HG03571 (cell line): ENCODE results near the gene ZFP36.

Experiments used
- ATAC-seq: cut with Tn5 transposase; IDR thresholded peaks from one replicate; pipeline ENCODE4 v1.9.1; 2021; ENCODE audit not compliant: unreplicated experiment

ZFP36 gene

DNA sequence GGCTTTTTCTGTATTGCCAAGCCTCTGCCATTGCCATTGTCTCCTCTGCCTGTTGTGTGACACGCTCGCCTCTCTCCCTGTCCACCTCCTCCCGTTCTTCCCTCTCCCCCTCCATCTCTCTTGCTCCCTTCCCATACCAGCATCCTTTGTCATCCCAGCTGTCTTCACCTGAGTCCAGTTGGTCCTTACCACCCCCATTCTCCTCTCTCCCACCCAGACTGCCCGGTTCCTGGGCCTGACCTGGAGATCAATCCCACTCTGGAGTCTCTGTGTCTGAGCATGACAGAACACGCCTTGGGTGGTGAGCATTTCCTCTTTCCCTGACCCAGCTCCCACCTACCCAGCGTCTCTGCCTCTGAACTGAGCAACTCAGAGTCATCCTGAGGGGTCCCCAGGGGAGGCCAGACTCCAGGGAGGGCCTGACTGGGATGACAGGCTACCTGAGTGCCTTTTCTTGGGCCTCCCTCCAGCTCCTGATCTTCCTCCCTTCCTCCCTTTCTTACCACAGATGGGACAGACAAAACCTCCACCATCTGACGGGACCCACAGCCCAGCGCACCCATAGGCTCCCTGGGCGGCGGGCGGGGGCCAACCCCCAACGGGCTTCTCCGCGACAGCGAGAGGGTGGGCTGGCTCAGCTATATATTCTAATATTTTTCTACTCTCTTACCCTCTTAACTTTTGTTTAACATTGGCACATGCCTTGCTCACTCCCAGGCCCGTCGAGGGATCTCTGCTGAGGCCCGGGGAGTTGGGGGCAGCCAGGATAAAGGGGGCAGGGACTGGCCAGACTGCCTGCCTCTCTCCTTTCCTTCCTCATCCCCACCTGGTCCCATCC lies 23.4 kb upstream of the ZFP36 start:
- ATAC-seq, result no peak

DNA sequence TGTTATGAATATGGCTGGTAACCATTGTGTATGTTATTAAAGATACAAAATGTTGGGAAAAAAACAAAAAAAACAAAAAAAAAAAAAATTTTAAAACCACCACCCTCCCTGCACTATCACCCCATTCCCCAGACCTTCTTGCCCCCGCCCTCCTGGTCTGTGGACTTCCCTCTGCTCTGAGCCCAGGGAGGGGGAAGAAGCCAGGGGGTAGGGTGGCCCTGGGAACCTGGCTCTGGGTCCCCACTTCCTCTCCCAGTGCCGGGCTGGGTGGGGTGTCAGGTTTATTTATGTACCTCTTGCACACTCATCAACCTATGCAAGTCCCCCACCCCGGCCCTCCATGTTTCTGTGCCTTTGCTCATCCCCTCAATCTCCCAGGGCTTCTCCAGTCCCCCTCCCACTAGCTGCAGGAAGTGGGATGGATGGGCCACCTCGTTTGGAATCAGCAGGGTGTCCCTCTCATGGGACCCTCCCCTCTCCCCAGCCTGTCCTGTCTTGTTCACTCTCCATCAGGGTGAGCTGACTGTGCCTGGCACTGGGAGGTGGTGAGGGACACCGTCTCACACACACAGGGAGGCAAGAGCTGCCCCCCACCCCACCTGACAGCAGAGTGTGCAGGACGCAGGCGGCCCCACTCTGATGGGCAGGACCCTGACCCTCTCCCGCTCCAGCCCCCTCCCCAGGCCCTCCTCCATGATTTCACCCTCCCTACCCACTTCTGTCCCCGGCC lies 21.6 kb upstream of the ZFP36 start:
- no peak for ATAC-seq

DNA sequence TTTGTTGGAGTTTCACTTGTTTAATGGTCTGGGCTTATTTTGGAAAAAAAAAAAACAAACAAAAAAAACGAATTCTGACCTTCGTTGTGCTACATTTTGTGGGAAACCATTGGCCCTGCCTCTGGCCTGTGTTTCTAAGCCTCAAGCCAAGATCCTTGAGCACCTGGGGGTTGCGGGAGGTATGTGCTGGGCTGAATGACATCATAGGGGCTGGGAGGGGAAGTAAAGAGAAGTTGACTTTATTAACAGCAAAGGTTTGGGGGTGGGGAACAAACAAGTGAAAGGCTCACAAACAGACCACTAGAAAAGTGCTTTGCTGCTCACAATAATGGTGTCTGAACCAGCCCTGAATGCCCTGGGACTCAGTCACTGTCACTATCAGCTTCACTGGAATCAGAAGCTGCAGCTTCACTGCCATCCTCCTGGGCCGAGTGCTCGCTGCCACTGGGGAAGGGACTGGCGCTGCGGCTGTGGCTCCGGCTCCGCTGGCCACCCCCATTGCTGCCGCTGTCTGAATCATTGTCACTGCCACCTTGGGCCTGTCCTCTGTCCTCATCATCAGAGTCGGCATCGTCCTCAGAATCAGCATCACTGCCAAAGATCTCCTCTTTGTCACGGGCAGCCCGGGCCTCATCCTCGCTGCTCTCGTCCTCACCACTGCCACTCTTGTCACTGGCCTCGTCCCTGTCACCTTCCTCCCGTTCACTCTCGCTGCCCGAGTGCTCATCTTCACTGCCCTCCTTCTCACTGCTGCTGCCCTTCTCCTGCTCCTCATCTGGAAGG lies 20.8 kb upstream of the ZFP36 start:
- no peak for ATAC-seq

DNA sequence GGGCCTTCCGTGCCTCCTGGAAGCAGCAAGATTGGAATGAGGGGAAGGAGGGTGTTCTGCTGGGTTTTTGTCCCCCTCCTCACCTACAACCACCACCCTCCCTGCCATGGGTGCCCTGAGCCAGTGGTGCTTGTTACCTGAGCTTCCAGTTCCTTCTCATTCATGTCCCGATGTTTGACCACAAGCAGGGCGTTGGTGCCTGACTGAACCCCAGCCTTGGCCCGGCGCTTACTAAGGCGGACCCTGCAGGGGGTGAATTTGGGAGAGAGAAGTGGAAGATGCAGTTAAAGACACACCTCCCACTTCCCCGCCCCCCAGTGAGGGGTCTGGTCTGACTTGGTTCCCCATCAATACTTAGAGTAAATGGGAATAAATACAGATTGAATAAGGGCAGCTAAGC lies 20.1 kb upstream of the ZFP36 start:
- no peak for ATAC-seq

DNA sequence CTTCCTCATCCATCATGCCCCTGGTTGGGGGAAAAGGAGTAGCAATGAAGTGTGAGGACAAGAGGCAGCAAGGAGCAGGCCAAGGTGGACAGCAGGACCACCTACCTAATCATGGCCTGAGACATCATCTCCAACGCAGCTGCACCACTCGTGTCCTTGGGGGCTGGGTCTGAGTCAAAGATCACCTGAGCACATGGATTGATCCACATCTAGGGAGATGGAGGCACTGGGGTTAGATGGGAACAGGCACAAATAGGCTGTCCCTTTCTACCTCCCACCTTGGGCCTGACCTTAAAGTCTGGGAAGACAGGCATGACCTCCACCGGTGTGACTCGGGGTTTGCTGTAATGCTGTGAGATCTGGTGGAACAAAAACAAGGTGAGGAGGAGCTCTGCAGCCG lies 18.0 kb upstream of the ZFP36 start:
- no peak for ATAC-seq

DNA sequence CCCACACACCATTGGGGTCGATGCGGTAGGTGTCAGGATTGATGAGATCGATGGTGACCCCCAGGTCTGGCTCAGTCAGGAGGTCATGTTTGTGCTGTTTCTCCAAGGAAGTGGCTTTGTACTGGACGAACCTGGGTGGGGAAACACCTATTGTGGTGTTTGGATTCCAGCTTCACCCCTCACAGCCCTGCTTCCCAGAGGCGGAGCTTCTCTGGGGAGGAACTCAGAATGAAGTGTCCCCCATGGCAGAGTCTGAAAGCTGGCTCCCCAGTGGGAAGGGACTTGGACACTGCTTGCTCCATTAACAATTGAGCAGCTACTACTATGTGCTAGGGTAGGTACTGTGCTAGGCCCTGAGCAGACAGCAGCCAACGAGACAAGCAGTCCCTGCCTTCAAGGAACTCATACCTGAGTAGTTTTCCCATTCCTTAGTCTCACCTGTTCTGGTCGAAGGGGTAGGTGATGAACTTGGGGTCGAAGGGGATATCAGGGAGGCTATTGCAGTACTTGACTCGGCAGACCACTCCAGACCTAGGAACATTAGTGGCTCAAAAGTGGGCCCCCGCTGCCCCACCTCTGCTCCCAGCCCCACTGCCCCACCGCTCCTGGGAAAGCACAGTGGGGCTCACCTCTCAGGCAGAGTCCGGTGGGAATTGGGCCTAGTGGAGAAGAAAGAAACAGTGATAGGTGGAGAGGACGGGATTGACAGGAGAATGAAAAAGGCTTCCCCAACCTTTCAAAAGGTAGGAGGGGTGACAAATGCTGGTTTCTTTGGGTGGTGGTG lies 16.8 kb upstream of the ZFP36 start:
- no peak for ATAC-seq

DNA sequence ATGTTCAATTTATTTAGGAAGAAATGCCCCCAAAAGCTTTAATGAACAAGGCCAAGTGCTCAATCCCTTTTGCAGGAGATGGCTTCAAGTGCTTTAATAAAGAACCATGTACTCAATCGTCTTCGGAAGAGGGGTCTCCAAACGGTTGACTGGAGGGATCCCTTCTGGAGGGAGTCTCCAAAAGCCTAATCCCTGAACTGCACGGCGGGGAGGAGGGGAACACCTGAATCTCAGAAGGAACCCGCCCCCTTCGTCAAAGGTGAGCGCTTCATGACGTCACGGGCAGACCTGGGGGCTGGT lies 16.2 kb upstream of the ZFP36 start:
- no peak for ATAC-seq

DNA sequence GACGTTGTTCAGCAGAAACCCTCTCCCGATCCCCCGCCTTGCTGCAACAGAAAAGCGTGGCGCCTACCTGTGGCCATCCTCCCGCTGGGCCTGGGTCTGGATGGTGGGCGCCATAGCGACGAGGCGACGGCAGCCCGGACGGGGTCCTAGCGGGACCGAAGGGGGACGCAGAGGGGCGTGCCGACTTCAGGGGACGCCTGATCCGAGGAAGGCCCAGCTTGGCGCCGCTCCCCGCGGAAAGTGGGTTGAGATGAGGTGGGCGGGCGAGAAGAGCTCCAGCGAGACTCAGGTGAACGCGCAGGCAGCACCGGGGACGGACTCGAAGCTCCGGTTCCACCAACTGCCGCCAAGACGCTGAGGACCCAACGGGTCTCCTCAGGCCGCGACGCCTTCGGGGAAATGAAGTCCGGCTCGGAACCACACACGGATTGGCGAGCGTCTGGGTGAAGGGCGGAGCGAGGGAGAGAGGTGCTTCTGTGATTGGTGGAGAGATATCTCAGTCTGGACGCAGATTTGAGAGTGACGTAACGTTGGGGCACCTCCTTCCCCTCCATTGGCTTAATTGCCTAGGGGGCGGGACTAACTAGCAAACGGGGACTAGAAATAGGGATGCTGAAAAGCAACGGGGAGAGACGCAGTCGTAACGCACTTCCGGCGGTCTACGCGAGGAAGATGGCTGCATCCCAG lies 15.8 kb upstream of the ZFP36 start, which contains the start of the genes MED29 and PAF1:
TSS of gene MED29 (plus strand) at position 628 of the 687 bp plus-strand sequence. CDS start at position 673, 45 bp downstream.
TSS of gene PAF1 (minus strand) at position 356 of the 687 bp plus-strand sequence. CDS start at position 114, 242 bp downstream.
- ATAC-seq, result peak; percentile 81

DNA sequence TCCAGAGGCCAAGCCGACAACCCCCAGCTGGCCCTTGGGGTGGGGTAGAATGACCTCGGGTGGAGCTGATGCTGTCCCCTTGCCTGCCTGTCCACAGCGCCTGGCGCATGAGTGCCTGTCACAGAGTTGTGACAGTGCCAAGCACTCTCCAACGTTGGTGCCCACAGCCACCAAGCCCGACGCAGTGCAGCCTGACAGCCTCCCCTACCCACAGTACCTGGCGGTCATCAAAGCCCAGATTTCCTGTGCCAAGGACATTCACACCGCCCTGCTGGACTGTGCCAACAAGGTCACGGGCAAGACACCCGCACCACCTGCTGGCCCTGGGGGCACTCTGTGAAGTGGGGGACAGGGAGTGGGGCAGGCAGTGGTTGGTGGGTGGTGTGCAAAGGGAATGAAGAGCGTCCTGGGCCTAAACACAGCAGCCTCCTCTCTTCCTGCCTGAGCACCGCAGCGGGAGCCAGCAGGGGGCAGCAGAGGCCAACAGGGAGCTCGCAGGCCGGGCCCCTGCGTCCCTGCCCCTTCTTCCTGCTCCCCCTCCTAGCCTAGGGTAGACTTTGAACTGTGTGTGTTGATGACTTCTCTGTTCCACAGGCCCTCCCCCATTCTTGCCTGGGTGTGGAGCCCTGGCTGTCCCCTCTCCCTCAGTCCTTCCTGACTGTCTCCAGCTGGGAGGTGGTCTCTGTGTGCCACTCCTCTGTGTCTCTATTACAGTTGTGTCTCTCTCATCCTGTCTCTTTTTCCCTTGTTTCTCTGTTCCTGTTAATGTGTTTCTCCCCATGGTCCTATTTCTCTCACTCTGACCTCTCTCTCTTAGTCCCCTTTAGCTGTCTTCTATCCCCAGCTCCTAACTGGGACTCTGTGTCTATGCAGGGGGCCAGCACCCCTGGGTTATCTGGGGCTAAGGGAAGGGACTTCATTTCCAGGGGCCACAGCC lies 9.0 kb upstream of the ZFP36 start:
- no peak for ATAC-seq

DNA sequence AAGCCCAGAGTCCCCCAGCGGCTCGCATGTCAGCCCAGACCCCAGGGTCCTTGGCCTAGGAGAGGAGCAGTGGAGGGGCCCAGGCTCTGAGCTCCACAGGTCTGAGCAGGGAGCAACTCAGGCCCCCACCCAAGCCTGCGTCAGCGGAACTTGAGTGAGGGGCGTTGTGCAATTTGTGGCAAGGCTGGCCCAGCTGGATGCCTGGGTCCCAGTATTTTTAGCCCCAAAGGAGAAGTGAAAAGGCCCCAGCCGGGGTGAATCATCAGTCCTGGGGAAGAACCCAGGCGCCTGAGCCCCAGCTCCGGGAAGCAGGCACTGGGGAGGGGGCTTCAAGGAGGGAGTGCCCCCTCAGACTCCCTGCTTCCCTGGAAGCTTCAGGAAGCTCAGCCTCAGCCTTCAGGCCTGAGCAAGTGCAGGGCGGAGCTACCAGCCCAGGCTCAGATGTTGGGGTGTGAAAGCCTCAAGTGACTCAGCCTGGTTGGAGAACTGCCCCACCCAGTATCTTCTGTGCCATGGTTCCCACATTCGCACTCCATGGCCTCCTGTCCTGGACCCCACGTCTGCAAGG lies 8.3 kb upstream of the ZFP36 start:
- no peak for ATAC-seq

DNA sequence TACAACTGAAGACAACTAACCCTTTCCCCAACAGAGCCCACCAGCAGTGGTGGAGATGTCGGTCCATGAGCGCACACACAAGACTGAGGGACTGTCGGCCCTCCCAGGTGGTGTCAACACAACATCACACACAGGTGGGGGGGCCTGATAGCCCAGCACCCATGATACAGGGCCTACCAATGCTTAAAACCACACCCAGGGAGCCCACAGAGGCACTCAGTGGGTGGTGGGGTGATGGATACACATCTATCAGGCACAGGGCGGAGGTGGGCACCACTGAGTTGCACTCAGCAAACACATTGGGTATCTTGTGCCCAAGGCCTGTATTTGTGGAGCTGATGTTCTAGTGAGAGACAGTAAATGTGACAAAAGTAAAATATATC lies 7.0 kb upstream of the ZFP36 start:
- ATAC-seq, result no peak

DNA sequence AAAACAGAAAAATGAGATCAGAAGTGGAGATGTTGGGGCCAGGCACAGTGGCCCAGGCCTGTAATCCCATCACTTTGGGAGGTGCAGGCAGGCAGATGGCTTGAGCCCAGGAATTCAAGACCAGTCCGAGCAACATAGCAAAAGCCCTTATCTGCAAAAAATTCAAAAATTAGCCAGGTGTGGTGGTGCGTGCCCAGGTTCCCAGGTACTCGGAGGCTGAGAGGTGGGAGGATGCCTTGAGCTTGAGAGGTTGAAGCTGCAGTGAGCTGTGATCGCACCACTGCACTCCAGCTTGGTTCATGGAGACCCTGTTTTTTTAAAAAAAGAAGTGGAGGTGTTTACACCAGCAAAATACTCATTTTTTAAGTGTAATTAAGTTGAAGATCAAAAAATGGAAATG lies 6.6 kb upstream of the ZFP36 start:
- ATAC-seq, result no peak

DNA sequence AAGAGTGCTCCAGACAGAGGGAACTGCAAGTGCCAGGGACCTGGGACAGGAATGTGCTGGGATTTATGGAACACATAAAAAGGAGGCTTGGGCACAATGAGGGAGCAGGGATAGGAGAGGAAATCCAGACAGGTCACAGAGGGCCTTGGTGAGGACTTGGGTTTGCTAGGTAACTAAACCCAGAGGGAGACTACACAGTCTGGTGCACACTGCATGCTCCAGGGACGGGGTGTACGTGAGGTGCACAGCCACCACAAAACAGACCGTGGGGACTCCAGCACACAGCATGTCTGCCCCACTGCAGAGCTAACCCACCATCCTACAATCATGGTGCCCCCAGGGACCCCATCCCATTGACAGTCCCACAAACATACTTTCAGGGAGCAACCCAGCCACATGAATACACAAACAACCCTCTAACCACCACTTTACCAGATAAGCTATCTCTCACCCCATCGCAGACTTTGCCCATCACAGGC lies 5.5 kb upstream of the ZFP36 start:
- ATAC-seq, result no peak

DNA sequence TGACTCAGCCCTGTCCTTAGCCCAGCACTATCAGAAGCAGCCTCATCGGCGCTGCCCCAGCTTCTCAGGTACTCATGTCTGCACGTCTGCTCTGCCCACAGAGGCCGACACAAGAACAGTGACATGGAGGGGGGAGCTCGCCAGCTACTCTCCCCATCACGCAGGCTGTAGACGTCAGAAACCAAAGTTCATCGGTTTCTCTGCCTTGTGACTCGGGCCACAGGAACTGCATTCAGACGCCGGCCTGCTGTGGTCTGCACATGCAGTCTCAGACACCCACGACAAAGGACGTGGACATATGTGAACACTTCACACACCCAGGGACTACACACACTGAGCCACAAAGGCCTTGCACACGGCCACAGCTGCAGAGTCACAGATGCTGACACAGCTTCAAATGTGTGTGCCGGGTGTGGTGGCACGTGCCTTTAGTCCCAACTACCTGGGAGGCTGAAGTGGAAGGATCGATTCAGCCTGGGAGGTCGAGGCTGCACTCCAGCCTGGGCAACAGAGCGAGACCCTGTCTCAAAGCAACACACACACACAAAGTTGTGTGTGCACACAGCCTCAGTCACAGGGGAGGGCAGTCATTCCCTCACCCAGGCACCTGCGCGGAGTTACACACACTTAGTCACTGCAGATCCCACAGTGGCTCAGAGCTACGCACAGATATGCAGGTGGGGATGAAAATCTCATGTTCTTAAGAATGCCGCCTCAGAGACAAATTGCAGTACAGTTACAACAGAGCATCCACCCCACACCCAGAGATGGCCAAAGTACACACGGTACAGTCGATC lies 4.9 kb upstream of the ZFP36 start:
- no peak for ATAC-seq

DNA sequence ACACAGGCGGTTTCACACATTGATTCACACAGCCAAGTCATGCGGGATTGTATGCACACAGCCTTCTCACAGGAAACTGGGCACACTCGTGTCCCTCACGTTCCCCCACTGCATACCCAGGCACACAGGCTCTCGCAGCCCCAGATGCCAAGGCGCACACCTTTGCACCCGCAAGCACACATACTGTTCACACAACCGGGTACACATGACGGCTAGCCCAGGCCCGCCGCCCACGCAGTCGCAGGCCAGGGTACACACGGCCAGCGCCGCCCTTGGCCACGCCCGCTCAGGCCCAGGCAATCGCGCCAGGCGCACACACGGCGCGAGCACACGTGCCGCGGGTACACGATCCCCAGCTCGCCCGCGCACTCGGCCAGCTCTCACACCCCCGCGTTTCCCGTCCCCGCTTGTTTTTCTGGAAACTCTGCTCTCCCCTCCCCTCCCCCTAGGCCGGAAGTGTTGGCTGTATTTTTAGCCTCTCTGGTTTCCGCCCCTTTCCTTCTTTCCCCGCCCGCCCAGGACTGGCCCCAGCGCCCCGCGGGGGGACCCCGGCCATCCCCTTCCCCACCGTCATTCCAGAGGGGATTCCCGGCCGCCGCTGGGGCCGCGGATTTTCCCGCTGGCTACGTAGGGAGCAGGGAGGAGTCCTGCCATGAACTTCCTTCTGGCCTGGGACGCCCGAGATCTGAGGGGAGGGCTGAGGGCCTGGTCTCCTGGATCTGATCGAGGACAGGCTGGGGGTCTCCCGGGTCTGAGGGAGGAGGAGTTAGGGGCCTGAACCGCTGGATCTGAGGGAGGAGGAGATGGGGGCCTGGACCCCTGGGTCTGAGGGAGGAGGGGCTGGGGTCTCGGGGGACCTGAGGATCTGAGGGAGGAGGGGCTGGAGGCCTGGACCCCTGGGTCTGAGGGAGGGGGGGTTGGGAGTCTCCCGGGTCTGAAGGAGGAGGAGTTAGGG lies 4.0 kb upstream of the ZFP36 start:
- ATAC-seq, result peak; percentile 21

DNA sequence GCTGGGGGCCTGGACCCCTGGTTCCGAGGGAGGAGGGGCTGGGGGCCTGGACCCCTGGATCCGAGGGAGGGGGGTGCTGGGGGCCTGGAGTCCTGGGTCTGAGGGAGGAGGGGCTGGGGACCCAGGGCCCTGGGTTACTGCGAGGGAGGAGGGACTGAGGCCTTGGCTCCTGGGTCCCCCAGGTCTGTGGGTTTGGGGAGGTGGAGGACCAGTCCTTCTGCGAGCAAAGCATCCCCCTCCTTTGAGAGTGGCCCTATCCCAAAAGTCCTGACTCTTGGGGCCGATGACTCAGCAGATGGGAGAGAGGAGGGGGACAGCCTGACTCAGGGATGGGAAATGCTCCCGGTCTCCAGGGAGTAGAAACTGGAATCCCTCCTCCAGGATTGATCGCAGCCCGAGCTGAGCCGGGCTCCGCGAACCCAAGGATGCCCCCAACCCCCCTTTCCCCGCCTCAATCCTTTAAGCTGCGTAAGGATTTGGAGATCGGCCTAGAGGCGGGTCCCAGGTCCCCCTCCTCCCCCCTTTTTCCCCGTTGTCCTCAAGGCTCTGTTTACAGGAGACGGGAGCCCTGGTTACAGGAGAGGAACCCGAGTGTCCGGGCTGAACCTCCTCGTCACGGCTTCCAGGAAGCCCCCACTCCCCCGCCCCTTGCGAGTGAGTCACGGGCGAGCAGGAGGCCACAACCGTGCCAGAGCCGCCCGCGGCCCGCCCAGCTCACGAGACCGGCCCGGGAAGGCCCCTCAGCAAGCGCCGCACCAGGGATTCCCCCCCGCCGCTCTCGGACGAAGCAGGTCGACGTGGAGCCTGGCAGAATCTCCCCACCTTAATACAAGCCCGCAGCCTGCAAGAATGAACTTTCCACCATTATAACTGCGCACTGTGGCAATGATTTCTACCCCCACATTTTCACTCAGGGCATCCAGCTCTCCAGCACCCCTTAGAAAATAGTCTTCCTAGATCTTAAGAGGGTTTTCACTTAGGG lies 3.0 kb upstream of the ZFP36 start:
- no peak for ATAC-seq
